ENCODE data around the gene CDR2L.
"Not testable (repeated sequence)": the region's sequence is repeated elsewhere in the genome, so short reads cannot be mapped to it uniquely, and the experiment has no call there.

The CDR2L gene

DNA sequence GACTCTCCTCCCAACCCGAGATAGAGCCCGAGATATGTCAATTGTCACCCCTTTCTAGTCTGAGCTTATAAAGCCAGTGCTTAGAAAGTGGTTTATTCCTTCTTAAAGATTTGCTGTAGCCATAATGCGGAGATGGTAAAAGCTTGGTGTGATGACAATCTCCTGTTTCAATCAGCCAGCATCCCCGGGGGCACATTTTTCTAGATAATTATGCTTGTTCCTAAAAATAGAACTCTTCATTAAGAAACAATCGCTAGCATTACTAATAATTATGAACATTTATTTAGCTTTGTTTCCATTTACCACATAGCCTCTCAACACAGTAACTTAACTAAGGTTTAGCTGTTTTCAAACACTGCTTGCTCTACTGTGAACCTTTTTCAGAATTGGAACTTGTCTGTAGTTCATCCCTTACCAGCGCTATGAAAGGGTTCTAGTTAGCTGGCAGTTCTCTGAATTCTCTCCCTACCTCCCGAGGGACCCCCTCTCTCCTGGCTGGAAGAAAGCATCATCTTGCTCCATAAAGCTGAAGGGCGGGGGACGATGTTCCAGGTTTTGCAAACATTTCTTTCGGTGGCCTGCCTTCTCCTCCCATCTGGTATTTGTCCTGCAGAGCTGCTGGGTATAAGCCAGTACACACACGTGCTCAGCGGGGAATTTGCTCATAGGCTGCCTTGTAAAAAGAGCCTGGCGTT lies 24.1 kb downstream of the CDR2L start:
- DNase-seq: no peak

DNA sequence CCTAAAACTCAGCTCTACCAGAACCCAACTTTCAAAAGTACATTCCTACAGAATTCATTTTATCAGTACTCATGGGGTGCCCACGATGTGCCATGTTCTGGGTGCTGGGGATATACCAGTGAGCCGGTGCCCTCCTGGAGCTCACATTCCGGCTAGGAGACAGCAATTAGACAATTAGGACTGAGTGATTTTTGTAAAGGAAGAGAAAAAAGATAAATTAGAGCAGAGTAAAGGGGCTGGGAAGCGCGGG lies 24.6 kb downstream of the CDR2L start:
- DNase-seq: no peak

DNA sequence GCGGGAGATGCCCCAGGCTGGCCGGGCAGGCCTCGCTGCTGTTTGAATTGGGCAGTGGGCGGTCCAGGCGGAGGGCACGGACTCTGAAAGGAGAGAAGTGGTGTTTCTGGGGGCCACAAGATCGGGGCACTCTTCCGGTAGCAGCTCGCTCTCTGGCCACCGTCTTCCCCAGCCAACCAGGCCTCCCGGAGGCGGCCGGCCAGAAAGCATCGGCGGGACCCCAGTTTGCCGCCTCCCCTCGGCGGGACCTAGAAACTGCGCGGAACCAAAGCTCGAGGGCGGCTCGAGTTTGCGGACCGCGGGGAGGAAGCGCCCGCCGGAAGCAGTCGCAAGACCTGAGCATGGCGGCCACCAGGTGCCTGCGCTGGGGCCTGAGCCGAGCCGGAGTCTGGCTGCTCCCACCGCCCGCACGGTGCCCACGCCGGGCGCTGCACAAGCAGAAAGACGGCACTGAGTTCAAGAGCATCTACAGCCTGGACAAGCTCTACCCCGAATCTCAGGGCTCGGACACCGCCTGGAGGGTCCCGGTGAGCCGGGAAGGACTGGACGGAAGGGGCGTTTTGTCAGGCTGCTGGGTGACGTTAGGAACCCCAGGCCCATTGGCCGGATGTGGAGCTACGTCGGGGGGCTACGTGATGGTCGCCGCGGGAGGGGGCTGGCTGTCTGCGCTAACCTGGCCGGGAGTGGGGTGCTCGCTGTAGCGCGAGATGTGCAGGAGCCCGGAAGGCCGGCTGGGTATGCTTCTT lies 25.1 kb downstream of the CDR2L start, which contains the start of gene MRPL58:
TSS of gene MRPL58 (plus strand) at position 325 of the 746 bp plus-strand sequence. CDS start at position 342, 17 bp downstream.
- DNase-seq: peak; percentile 99

DNA sequence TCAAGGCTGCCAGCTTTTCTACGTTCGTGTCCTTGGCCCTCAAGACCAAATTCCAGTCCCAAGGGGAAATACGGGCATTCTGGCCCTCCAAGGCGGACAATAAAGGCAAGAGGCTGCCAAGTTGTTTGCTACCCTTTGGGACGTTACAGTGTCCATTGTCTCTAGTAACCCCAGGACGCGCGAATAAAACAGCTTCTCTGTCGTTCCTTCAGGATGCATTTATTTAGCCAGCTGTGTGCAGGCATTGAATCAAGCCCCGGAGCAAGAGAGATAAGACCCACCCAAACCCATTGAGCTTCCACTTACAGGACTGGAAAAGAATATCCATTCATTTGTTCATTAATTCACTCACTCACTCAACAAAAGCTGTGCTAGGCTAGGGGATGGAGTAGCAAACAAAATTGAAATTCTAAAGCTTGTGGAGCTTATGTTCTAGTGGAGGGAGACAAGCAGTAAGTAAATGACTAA lies 25.7 kb downstream of the CDR2L start:
- no peak for DNase-seq

DNA sequence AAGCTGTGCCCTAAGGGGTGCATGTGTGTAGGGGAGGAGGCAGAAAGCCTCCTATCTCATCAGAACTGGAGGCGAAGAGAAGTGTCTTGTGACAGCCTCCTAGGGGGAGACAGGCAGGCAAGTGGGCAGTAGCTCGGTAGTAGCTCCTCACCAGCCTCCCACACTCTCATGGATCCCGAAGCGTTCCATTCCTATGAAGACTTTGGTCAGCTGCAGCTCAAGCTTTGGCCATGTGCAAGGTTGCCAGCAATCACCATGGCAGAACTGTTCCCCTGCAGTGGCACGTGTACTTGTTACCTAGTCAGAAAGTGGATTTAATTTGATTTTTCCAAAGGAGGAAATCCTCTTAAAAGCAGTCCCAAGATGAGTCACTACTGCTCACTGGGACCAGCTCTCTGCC lies 31.7 kb downstream of the CDR2L start:
- DNase-seq: no peak

DNA sequence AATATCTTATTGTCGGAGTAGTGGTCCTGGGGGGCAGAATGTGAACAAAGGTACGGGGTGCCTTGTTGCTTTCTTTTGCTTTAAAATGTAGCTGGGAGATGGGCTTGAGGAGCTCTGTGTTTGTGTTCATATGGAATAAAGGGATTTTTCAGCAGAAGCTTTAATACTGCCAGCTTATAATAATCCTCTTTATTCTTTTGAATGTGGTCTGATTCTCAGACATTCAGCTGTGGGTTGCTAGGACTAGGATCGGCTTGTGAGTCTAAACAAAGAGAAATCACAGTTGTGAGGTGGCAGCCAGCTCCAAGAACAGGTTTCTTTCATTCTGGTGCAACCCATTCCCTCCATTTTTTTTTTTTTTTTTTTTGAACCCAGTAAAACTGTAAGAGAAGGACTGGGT lies 32.3 kb downstream of the CDR2L start:
- no peak for DNase-seq

DNA sequence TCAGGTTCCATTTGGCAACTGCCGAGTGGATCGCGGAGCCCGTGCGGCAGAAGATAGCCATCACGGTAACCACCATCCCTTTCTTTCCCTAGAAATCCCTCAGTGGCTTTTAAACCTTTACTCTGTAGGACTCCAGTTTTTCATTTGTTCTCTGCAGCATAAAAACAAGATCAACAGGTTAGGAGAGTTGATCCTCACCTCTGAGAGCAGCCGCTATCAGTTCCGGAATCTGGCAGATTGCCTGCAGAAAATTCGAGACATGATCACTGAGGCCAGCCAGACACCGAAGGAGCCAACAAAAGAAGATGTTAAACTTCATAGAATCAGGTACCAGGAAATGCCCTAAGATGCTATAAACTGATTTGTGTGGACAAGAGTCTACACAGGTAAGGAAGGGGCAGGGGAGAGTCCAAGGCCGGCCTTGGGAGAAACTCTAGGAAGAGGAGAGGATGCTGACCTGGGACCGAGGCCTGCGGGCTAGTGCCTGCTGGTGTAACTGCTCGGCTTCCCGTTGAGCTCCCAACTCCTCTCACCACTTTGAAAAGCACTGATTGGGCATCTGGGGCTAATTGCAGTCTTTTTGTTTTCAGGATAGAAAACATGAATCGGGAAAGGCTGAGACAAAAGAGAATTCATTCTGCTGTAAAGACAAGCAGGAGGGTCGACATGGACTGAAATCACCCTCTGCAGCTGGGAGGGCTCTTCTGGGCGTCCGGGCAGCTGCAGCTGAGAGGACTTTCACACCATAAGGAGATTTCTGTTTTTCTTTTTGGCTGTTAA lies 33.1 kb downstream of the CDR2L start:
- no peak for DNase-seq

DNA sequence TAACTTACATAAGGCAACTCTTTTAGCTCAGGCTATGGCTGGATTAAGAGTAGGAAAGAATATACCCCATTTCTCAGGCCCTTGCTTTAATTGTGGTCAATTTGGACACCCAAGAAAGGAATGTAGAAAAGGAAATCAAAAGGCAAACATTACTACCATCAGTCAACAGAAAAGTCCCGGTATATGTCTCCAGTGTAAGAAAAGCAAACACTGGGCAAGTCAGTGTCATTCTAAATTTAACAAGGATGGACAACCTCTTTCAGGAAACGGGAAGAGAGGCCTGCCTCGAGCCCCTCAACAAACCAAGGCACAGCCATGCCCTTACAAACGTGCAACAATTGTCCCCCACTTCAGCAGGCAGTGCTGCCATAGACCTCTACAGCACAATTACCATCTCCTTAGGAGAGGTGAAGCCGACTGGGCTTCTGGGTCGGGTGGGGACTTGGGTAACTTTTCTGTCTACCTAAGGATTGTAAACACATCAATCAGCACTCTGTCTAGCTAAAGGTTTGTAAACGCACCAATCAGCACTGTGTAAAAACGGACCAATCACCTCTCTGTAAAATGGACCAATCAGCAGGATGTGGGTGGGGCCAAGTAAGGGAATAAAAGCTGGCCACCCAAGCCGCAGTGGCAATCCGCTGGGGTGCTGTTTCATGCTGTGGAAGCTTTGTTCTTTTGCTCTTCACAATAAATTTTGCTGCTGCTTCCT lies 37.4 kb downstream of the CDR2L start:
- no peak for DNase-seq

DNA sequence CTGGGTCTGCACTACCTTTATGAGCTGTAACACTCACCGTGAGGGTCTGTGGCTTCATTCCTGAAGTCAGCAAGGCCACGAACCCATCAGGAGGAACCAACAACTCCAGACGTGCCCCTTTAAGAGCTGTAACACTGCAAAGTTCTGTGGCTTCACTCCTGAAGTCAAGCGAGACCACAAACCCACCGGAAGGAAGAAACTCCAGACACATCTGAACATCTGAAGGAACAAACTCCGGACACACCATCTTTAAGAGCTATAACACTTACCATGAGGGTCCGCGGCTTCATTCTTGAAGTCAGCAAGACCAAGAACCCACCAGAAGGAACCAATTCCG lies 37.9 kb downstream of the CDR2L start:
- DNase-seq: not testable (repeated sequence)

DNA sequence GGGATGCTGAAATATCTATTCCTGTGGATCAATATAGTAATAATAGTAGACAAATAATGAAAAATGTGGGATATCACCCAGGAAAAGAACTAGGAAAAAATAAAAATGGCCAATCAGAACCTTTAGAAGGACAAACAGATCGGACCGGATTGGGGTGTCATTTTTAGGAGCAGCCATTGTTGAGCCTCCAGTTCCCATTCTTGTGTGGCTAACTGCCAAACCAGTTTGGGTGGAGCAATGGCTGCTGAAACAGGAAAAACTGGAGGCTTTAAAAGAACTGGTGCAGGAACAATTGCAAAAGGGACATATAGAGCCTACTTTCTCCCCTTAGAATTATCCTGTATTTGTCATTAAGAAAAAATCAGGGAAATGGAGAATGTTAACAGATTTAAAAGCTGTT lies 39.2 kb downstream of the CDR2L start:
- DNase-seq: not testable (repeated sequence)

DNA sequence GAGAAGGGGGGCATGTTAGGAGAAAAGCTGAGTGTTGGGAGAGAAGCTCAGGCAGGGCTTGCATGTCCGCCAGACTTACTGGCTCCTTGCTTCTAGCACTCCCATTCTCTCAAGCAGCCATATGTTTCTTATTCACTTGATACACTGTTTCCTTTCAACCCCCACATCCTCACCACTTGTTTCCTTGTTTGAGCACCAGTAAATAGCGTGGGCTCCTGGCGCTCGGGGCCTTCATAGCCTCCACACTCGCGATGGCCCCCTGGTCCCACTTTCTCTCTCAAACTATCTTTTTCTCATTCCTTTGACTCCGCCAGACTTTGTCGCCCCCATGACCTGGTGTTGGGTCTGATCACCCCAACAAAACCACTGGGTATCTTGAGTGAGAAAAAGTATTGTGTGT lies 42.7 kb downstream of the CDR2L start:
- no peak for DNase-seq

DNA sequence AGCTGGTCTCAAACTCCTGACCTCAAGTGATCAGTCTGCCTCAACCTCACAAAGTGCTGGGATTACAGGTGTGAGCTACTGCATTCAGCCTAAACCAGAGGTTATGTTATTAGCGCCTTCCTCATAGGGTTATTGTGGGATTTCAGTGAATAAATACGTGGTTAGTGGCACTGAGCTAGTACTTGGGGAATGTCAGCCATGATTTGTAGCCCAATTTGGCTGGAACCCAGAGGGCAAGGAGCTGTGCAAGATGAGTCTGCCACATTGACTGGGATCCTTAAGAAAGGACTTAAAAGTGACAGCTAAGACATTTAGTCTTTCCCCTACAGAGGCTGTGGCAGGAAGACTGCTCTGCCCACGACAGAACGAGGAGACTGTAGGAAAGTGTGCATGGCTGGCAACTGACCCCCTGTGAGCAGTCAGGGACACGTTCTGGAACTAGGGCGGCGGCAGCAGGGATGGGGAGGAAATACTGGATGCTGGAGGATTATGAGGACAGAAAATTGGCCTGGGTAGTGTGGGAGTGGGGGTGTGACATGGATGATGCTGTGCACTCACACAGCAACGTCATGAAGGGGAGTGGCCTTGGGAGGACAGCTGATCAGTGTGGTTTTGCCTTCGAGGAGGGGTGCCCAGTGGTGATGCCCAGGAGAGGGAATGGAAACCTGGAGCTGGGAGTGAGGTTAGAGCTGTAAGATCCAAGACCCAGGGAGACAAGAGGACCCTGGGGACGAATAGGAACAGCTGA lies 44.7 kb downstream of the CDR2L start:
- peak; percentile 37 for DNase-seq

DNA sequence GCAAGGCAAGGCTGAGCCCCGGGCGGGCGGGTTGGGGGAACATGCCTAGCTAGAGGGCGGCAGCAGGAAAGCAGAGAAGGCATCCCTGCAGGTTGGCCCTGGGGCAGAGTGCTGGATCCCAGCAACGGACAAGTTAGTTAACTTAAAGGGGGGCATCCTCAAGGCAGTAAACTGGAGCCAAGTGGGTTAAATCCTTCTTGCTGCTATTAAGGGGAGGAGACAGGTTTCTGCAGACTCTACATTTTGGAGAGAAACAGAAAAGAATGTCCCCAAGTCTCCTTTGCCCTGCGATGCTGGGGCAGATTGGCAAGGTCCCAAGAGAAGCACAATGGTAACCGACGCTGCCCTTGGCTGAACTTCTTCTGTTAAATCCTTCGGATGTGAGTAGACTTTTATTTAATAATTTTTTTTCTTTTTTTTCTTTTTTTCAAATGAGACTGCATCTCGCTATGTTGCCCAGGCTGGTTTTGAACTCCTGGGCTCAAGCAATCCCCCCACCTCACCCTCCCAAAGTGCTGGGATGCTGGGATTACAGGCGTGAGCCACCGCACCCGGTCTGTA lies 45.4 kb downstream of the CDR2L start:
- DNase-seq: peak; percentile 42

DNA sequence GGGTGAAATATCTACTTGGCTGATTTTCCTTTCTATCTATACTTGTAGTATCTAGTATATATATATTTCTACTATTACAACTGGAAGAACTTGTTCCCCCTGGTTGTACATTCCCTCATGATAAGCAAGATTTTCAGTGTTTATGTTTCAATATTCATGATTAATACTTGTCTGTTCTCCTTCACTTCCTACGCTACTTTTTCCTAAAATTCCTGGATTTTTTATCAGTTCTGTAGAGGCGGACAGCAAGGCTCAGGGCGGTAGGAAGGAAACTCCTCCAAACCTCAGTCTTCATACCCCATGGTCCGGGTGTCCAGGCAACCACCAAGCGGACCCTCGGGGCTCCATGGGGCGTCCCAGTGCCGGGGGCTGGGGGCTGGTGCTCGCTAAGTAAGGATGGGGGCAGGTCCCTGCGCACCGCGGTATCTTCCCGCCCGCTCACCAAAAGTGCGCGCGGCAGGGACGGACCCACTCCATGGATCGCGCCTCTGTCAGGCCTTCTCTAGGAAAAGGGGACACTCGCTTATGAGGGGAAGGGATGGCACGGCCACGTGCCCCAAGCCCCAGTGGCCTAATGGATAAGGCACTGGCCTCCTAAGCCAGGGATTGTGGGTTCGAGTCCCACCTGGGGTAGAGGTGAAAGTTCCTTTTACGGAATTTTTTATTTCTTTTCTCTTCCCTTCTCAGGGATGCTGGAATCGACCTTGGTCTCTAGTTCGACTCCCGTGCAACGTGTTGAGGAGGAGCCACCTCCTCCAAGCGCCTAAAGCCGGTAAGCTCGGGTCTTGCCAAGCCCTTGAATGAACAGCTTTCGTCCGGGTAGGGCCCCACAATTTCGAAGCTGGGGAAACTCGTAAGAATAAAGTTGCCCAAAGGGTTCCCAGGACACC lies 46.2 kb downstream of the CDR2L start:
- peak; percentile 91 for DNase-seq

DNA sequence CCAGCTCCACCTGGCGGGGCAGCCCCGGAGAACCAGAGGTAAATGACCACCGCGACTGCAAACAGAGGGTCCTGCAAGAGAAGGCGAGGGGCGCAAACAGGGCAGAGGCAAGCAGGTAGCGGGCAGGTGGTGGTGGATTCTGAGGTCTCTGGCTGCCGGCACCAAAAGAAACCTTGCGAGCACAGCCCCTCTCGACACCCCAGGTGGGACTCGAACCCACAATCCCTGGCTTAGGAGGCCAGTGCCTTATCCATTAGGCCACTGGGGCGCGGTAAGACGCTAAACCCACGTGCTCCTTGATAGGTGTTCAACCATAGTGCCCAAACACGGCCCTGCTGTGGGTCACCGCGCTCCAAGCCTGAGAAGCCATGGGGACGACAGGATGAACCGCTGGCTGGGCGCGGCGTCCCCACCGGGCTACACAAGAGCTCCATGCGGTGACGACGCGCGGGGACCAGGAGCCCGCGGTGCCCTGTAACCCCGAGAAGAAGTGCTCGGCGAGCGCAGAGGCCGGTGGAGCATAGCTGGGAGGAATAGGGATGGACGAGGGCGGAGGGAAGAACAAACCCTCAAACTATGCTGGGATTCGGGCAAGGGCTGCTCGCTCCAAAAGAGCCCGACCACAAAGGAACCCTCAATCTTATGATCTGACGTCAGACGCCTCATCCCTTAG lies 46.9 kb downstream of the CDR2L start:
- DNase-seq: peak; percentile 92

DNA sequence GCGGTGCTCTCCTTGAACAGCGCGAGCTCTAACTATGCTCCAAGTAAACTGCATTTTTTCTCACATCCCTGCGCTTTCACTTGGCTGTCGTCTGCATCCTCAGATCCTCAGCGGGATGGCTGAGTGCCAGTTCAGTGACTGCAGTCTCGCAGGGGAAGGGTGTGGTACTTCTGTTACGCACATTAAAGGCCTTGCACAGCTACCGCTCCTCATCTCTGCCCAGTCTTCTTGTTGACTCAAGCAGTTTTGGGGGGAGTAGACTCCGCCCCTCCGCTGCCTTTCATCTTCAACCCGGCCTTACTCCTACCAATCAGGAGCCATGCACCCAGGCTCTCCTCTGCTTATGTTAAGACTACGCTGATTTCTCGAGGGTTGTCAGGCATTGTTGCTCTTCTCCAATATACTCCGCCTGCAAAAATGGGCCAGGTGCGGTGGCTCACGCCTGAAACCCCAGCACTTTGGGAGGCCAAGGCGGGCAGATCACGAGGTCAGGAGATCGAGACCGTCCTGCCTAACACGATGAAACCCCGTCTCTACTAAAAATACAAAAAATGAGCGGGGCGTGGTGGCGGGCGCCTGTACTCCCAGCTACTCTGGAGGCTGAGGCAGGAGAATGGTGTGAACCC lies 49.3 kb downstream of the CDR2L start:
- DNase-seq: no peak

DNA sequence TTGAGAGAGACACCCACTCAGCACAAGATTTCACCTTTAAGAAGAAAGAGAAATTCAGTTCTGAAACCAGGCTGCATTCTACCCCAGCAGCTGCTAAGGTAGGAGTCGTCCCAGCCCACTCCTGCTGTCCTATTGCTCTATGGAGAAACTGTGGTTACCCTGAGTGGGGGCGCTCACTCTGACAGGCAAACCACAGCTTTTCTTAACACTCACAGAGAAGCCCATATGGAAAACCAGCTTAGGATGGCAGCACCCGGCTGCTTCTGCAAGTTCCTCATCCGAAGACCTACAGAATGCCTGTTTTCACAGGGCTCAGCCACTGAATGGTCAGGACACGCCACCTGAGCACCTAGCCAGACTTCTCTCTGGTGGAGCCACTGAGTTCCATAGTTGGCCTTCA lies 51.8 kb downstream of the CDR2L start:
- DNase-seq: no peak

DNA sequence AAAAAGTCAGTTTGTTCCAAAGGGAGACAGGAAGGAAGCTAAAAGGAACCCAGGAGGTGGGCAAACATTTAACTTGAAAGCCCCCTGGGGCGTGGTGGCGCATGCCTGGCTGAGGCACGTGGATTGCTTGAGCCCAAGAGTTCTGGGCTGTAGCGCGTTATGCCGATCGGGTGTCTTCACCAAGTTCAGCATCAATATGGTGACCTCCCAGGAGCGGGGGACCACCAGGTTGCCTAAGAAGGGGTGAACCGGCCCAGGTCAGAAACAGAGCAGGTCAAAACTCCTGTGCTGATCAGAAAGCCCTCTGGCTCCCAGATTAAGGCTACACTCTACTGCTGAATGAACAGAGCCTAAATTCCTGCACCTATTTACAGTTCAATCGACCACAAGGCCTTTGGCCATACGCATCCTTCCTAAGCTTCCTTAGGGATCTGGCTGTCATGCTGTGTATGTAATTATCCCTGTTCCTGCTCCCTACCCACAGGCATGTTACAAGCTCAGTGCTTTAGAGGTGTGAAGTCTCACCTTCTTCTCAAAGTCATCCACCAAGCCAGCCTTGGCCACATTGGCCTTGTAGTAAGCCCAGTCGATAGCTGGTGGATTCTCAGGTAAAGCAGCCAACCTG lies 54.3 kb downstream of the CDR2L start:
- DNase-seq: no peak

DNA sequence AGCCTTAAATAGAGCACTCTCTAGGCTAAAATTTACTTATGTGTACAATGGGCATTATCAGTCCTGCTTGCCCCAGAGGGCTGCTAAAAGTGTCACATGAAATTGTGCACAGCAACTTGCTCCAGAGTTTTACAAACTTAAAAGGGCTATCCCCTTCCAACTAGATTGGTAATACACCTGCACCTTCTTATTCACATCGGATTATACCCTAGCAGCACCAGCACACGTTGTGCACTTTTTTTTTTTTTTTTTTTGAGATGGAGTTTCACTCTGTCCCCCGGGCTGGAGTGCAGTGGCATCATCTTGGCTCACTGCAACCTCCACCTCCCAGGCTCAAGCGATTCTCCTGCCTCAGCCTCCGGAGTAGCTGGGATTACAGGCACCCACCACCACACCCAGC lies 56.4 kb downstream of the CDR2L start:
- DNase-seq: not testable (repeated sequence)

Data from right kidney (tissue), 1 donor.